ENCODE data around the gene CDH12.
"Not testable (repeated sequence)": the region's sequence is repeated elsewhere in the genome, so short reads cannot be mapped to it uniquely, and the experiment has no call there.

The CDH12 gene

GRCh38 chr5:22063717-22064116, 789.4 kb downstream of the CDH12 start:
- H3K4me1 Mint-ChIP-seq (ENCODE audit: low read depth): no peaks in the 10 kb centered on the region
- H3K36me3 Mint-ChIP-seq (ENCODE audit: low read depth): no peaks in the 10 kb centered on the region
- no peak overlapping the region for H3K27ac Mint-ChIP-seq
- H3K4me3 Mint-ChIP-seq: no peak overlapping the region
- H3K9me3 Mint-ChIP-seq: peaks cover 17% of the 10 kb centered on the region
- H3K27me3 Mint-ChIP-seq (ENCODE audit: low read depth): no peaks in the 10 kb centered on the region

GRCh38 chr5:22058620-22059019, 794.5 kb downstream of the CDH12 start:
- H3K9me3 Mint-ChIP-seq: peaks cover 15% of the 10 kb centered on the region
- no peaks in the 10 kb centered on the region for H3K4me1 Mint-ChIP-seq (ENCODE audit: low read depth)
- no peaks in the 10 kb centered on the region for H3K27me3 Mint-ChIP-seq (ENCODE audit: low read depth)
- no peak overlapping the region for H3K4me3 Mint-ChIP-seq
- H3K36me3 Mint-ChIP-seq (ENCODE audit: low read depth): no peaks in the 10 kb centered on the region
- H3K27ac Mint-ChIP-seq: no peak overlapping the region

- H3K4me1 Mint-ChIP-seq (ENCODE audit: low read depth): no peaks in the 10 kb centered on the region
- H3K27me3 Mint-ChIP-seq (ENCODE audit: low read depth): no peaks in the 10 kb centered on the region
- no peak overlapping the region for H3K27ac Mint-ChIP-seq
- H3K4me3 Mint-ChIP-seq: no peak overlapping the region
- peaks cover 12% of the 10 kb centered on the region for H3K9me3 Mint-ChIP-seq
- H3K36me3 Mint-ChIP-seq (ENCODE audit: low read depth): no peaks in the 10 kb centered on the region
These were observed 796.1 kb downstream of the CDH12 start for GRCh38 chr5:22057012-22057411.

GRCh38 chr5:22056601-22057000, 796.5 kb downstream of the CDH12 start:
- H3K27ac Mint-ChIP-seq: no peak overlapping the region
- H3K27me3 Mint-ChIP-seq (ENCODE audit: low read depth): no peaks in the 10 kb centered on the region
- peaks cover 8% of the 10 kb centered on the region for H3K9me3 Mint-ChIP-seq
- H3K4me1 Mint-ChIP-seq (ENCODE audit: low read depth): no peaks in the 10 kb centered on the region
- H3K4me3 Mint-ChIP-seq: no peak overlapping the region
- no peaks in the 10 kb centered on the region for H3K36me3 Mint-ChIP-seq (ENCODE audit: low read depth)

GRCh38 chr5:22053195-22053594, 799.9 kb downstream of the CDH12 start:
- no peaks in the 10 kb centered on the region for H3K27me3 Mint-ChIP-seq (ENCODE audit: low read depth)
- peaks cover 15% of the 10 kb centered on the region for H3K9me3 Mint-ChIP-seq
- no peaks in the 10 kb centered on the region for H3K4me1 Mint-ChIP-seq (ENCODE audit: low read depth)
- no peak overlapping the region for H3K4me3 Mint-ChIP-seq
- no peaks in the 10 kb centered on the region for H3K36me3 Mint-ChIP-seq (ENCODE audit: low read depth)
- H3K27ac Mint-ChIP-seq: no peak overlapping the region

- no peaks in the 10 kb centered on the region for H3K36me3 Mint-ChIP-seq (ENCODE audit: low read depth)
- H3K9me3 Mint-ChIP-seq: peaks cover 16% of the 10 kb centered on the region
- no peaks in the 10 kb centered on the region for H3K4me1 Mint-ChIP-seq (ENCODE audit: low read depth)
- H3K4me3 Mint-ChIP-seq: no peak overlapping the region
- no peak overlapping the region for H3K27ac Mint-ChIP-seq
- H3K27me3 Mint-ChIP-seq (ENCODE audit: low read depth): no peaks in the 10 kb centered on the region
These were observed 801.3 kb downstream of the CDH12 start for GRCh38 chr5:22051881-22052280.

- no peaks in the 10 kb centered on the region for H3K36me3 Mint-ChIP-seq (ENCODE audit: low read depth)
- H3K4me1 Mint-ChIP-seq (ENCODE audit: low read depth): no peaks in the 10 kb centered on the region
- peaks cover 8% of the 10 kb centered on the region for H3K9me3 Mint-ChIP-seq
- no peak overlapping the region for H3K27ac Mint-ChIP-seq
- H3K4me3 Mint-ChIP-seq: no peak overlapping the region
- H3K27me3 Mint-ChIP-seq (ENCODE audit: low read depth): no peaks in the 10 kb centered on the region
These were observed 802.2 kb downstream of the CDH12 start for GRCh38 chr5:22050931-22051330.

- no peaks in the 10 kb centered on the region for H3K27me3 Mint-ChIP-seq (ENCODE audit: low read depth)
These were observed 808.9 kb downstream of the CDH12 start for GRCh38 chr5:22044229-22044628.

GRCh38 chr5:22036061-22036460, 817.1 kb downstream of the CDH12 start:
- no peak overlapping the region for H3K4me3 Mint-ChIP-seq
- H3K36me3 Mint-ChIP-seq (ENCODE audit: low read depth): no peaks in the 10 kb centered on the region
- H3K27me3 Mint-ChIP-seq (ENCODE audit: low read depth): no peaks in the 10 kb centered on the region
- H3K27ac Mint-ChIP-seq: no peak overlapping the region
- peaks cover 14% of the 10 kb centered on the region for H3K9me3 Mint-ChIP-seq
- H3K4me1 Mint-ChIP-seq (ENCODE audit: low read depth): no peaks in the 10 kb centered on the region

More at GRCh38 chr5:22044229-22044628, 808.9 kb downstream of the CDH12 start:
- Mint-ChIP-seq H3K27ac (no peak overlapping the region), H3K9me3 (peaks cover 24% of the 10 kb centered on the region), H3K36me3 (ENCODE audit: low read depth) (no peaks in the 10 kb centered on the region), H3K4me3 (no peak overlapping the region), H3K4me1 (ENCODE audit: low read depth) (no peaks in the 10 kb centered on the region)

- no peak overlapping the region for H3K27ac Mint-ChIP-seq
- H3K36me3 Mint-ChIP-seq (ENCODE audit: low read depth): no peaks in the 10 kb centered on the region
- H3K4me1 Mint-ChIP-seq (ENCODE audit: low read depth): no peaks in the 10 kb centered on the region
- H3K9me3 Mint-ChIP-seq: peaks cover 9% of the 10 kb centered on the region
- no peaks in the 10 kb centered on the region for H3K27me3 Mint-ChIP-seq (ENCODE audit: low read depth)
- H3K4me3 Mint-ChIP-seq: no peak overlapping the region
These were observed 820.1 kb downstream of the CDH12 start for GRCh38 chr5:22033066-22033465.

- Mint-ChIP-seq H3K9me3 (peaks cover 27% of the 10 kb centered on the region), H3K27me3 (ENCODE audit: low read depth) (no peaks in the 10 kb centered on the region), H3K4me1 (ENCODE audit: low read depth) (no peaks in the 10 kb centered on the region), H3K4me3 (no peak overlapping the region), H3K27ac (no peak overlapping the region), H3K36me3 (ENCODE audit: low read depth) (no peaks in the 10 kb centered on the region)
These were observed 829.4 kb downstream of the CDH12 start for GRCh38 chr5:22023784-22024183.

GRCh38 chr5:22012893-22013292, 840.3 kb downstream of the CDH12 start:
- H3K4me3 Mint-ChIP-seq; H3K27me3 Mint-ChIP-seq (ENCODE audit: low read depth); H3K9me3 Mint-ChIP-seq; H3K27ac Mint-ChIP-seq; H3K36me3 Mint-ChIP-seq (ENCODE audit: low read depth); H3K4me1 Mint-ChIP-seq (ENCODE audit: low read depth): not testable (repeated sequence)

GRCh38 chr5:22010808-22011207, 842.3 kb downstream of the CDH12 start:
- not testable (repeated sequence) for H3K9me3 Mint-ChIP-seq; H3K36me3 Mint-ChIP-seq (ENCODE audit: low read depth); H3K4me1 Mint-ChIP-seq (ENCODE audit: low read depth); H3K4me3 Mint-ChIP-seq; H3K27me3 Mint-ChIP-seq (ENCODE audit: low read depth); H3K27ac Mint-ChIP-seq

- H3K36me3 Mint-ChIP-seq (ENCODE audit: low read depth); H3K27me3 Mint-ChIP-seq (ENCODE audit: low read depth); H3K9me3 Mint-ChIP-seq; H3K4me1 Mint-ChIP-seq (ENCODE audit: low read depth); H3K4me3 Mint-ChIP-seq; H3K27ac Mint-ChIP-seq: not testable (repeated sequence)
These were observed 852.0 kb downstream of the CDH12 start for GRCh38 chr5:22001097-22001496.

GRCh38 chr5:21985799-21986198, 867.3 kb downstream of the CDH12 start:
- H3K4me1 Mint-ChIP-seq (ENCODE audit: low read depth); H3K27ac Mint-ChIP-seq; H3K9me3 Mint-ChIP-seq; H3K36me3 Mint-ChIP-seq (ENCODE audit: low read depth); H3K4me3 Mint-ChIP-seq; H3K27me3 Mint-ChIP-seq (ENCODE audit: low read depth): not testable (repeated sequence)

GRCh38 chr5:21951571-21951970, 901.6 kb downstream of the CDH12 start:
- not testable (repeated sequence) for H3K9me3 Mint-ChIP-seq; H3K27me3 Mint-ChIP-seq (ENCODE audit: low read depth); H3K4me1 Mint-ChIP-seq (ENCODE audit: low read depth); H3K4me3 Mint-ChIP-seq; H3K36me3 Mint-ChIP-seq (ENCODE audit: low read depth); H3K27ac Mint-ChIP-seq

Data from T-helper 1 cell treated with Interleukin-12 subunit alpha and Interleukin-12 subunit beta and Interleukin-4 antibody, amounts not matched to agents 30 μg/mL and 1 μg/mL, for 36 hours (primary cell).